ENCODE measurements around the gene CLN5. TPM values are rescaled to one million over a fixed set of nuclear protein-coding genes. Genes with fewer than 3 reads are reported as not detected.
A peak's percentile ranks its signal among the peaks of the same experiment; 100 is the strongest.

CLN5 gene
- polyA plus RNA-seq, 4 donors, result 4.0 to 39.8 (median 11.6) TPM

- WGBS, 3 donors, result 34 to 52% (median 34%) methylated on average over 3 of the region's 3 CpGs
- Histone ChIP-seq H3K27me3 (ENCODE audit: control insufficient read depth in 3 of 3, insufficient read depth in 3 of 3, low read length in 3 of 3) (peaks cover 0 to 2% (median 0%) of the 10 kb centered on the region in 3 donors), H3K4me1 (ENCODE audit: control insufficient read depth in 3 of 3, insufficient read depth in 2 of 3, low read depth in 1 of 3, low read length in 2 of 3) (no peaks in the 10 kb centered on the region), H3K27ac (ENCODE audit: low read depth in 1 of 3, low read length in 2 of 3) (no peak overlapping the region), H3K4me3 (ENCODE audit: low read depth in 1 of 3, low read length in 3 of 3) (no peak overlapping the region), H3K9me3 (ENCODE audit: control insufficient read depth in 2 of 2, insufficient read depth in 1 of 2, low read depth in 1 of 2, low read length in 1 of 2) (no peaks in the 10 kb centered on the region), H3K36me3 (ENCODE audit: control insufficient read depth in 3 of 3, insufficient read depth in 2 of 3, low read depth in 1 of 3, low read length in 3 of 3) (no peaks in the 10 kb centered on the region)
- no peak for DNase-seq
- FAIRE-seq, result no peak
Measured at GRCh38 chr13:76971215-76971614, 20.7 kb upstream of the CLN5 start.

DNA sequence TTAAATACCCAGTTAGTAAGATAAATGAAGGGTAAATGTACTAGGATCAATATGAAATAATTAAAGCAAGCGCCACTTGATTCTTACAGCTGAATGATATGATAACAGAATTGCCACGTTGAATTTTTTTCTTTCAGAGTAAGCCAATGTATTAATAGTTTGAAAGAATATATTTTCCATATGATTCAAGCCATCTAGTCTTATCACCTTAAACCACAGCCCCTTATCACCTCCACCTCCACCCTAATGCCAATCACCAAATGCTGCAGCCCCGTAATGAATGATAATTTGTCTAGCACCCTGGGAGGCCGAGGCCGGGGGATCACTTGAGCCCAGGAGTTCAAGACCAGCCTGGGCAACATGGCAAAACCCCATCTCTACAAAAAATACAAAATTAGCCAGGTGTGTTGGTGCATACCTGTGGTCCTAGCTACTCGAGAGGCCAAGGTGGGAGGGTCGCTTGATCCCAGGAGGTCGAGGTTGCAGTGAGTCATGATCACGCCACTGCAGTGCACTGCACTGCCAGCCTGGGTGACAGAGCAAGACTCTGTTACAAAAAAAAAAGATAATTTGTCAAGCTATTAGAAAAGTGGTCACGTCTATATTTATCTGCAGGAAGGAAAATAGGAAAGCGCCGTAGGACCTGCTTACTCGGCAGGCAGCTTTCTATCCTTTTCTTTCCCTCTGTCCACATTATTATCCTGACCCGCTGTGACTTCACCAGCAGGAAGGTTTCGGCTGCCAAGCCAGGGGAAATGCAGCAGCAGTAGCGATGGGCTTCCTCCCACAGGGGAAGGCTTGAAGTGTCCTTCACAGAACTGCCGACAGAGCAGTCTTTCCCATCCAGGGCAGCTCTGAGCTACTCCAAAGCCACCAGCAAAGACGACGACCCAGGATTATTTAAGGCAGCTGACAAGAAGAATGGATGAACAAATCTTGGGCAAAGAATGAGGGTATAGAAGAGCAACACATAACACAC lies 19.7 kb upstream of the CLN5 start:
- FAIRE-seq (no peak), DNase-seq (no peak)
- Histone ChIP-seq H3K36me3 (ENCODE audit: control insufficient read depth in 3 of 3, insufficient read depth in 2 of 3, low read depth in 1 of 3, low read length in 3 of 3) (no peaks in the 10 kb centered on the region), H3K27ac (ENCODE audit: low read depth in 1 of 3, low read length in 2 of 3) (no peak overlapping the region), H3K4me3 (ENCODE audit: low read depth in 1 of 3, low read length in 3 of 3) (no peak overlapping the region), H3K4me1 (ENCODE audit: control insufficient read depth in 3 of 3, insufficient read depth in 2 of 3, low read depth in 1 of 3, low read length in 2 of 3) (no peaks in the 10 kb centered on the region), H3K27me3 (ENCODE audit: control insufficient read depth in 3 of 3, insufficient read depth in 3 of 3, low read length in 3 of 3) (peaks cover 0 to 2% (median 0%) of the 10 kb centered on the region in 3 donors), H3K9me3 (ENCODE audit: control insufficient read depth in 2 of 2, insufficient read depth in 1 of 2, low read depth in 1 of 2, low read length in 1 of 2) (no peaks in the 10 kb centered on the region)
- 58 to 65% (median 59%) methylated on average over 19 of the region's 19 CpGs for WGBS, 3 donors

DNA sequence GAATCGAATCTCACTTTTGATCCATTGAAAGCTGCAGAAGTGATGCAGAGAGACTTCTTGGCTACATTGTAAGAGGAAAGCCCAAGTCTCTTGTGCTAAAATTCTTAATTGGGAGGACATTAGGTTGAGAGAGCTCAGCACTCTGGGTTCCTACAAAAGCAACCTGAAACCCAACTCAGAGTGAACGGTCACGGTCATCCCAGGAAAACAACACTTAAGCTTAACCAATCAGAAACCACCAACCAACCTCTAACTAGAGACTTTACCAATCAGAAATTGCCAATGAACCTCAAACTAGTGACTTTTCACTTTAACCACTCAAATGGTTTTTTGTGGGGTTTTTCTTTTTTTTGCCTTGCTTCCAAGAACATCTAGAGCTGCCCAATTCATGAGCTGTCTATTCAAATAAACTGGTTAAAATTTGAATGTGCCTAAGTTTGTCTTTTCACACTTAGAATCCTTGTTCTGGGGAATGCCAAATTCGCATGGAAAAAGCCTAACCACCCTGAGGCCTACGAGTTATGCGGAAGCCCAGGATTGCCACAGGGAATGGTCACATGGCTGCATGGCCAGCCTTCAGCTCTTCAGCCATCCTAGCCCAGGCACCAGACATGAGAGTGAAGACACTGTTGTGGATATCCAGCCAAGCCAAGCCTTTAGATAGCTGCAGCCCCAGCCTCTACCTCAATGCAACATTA lies 17.8 kb upstream of the CLN5 start:
- FAIRE-seq, result no peak
- DNase-seq, result no peak
- H3K27me3 ChIP-seq (ENCODE audit: control insufficient read depth in 3 of 3, insufficient read depth in 3 of 3, low read length in 3 of 3), result no peaks in the 10 kb centered on the region
- H3K9me3 ChIP-seq (ENCODE audit: control insufficient read depth in 2 of 2, insufficient read depth in 1 of 2, low read depth in 1 of 2, low read length in 1 of 2), result no peaks in the 10 kb centered on the region
- no peak overlapping the region for H3K4me3 ChIP-seq (ENCODE audit: low read depth in 1 of 3, low read length in 3 of 3)
- H3K27ac ChIP-seq (ENCODE audit: low read depth in 1 of 3, low read length in 2 of 3), result no peak overlapping the region
- H3K36me3 ChIP-seq (ENCODE audit: control insufficient read depth in 3 of 3, insufficient read depth in 2 of 3, low read depth in 1 of 3, low read length in 3 of 3), result no peaks in the 10 kb centered on the region
- 83 to 90% (median 87%) methylated on average over 6 of the region's 6 CpGs for WGBS, 3 donors
- H3K4me1 ChIP-seq (ENCODE audit: control insufficient read depth in 3 of 3, insufficient read depth in 2 of 3, low read depth in 1 of 3, low read length in 2 of 3), result no peaks in the 10 kb centered on the region

- DNase-seq, result no peak
- Histone ChIP-seq H3K27me3 (ENCODE audit: control insufficient read depth in 3 of 3, insufficient read depth in 3 of 3, low read length in 3 of 3) (no peaks in the 10 kb centered on the region), H3K4me3 (ENCODE audit: low read depth in 1 of 3, low read length in 3 of 3) (no peak overlapping the region), H3K9me3 (ENCODE audit: control insufficient read depth in 2 of 2, insufficient read depth in 1 of 2, low read depth in 1 of 2, low read length in 1 of 2) (no peaks in the 10 kb centered on the region), H3K27ac (ENCODE audit: low read depth in 1 of 3, low read length in 2 of 3) (no peak overlapping the region), H3K36me3 (ENCODE audit: control insufficient read depth in 3 of 3, insufficient read depth in 2 of 3, low read depth in 1 of 3, low read length in 3 of 3) (no peaks in the 10 kb centered on the region), H3K4me1 (ENCODE audit: control insufficient read depth in 3 of 3, insufficient read depth in 2 of 3, low read depth in 1 of 3, low read length in 2 of 3) (no peaks in the 10 kb centered on the region)
- no peak for FAIRE-seq
- 70 to 84% (median 73%) methylated on average over 3 of the region's 3 CpGs for WGBS, 3 donors
Measured at GRCh38 chr13:76974618-76974975, 17.3 kb upstream of the CLN5 start.

GRCh38 chr13:76975863-76976262 lies 16.0 kb upstream of the CLN5 start:
- FAIRE-seq (no peak), DNase-seq (no peak)
- Histone ChIP-seq H3K27ac (ENCODE audit: low read depth in 1 of 3, low read length in 2 of 3) (no peak overlapping the region), H3K4me3 (ENCODE audit: low read depth in 1 of 3, low read length in 3 of 3) (no peak overlapping the region), H3K27me3 (ENCODE audit: control insufficient read depth in 3 of 3, insufficient read depth in 3 of 3, low read length in 3 of 3) (peaks cover 0 to 9% (median 0%) of the 10 kb centered on the region in 3 donors), H3K9me3 (ENCODE audit: control insufficient read depth in 2 of 2, insufficient read depth in 1 of 2, low read depth in 1 of 2, low read length in 1 of 2) (no peaks in the 10 kb centered on the region), H3K36me3 (ENCODE audit: control insufficient read depth in 3 of 3, insufficient read depth in 2 of 3, low read depth in 1 of 3, low read length in 3 of 3) (no peaks in the 10 kb centered on the region), H3K4me1 (ENCODE audit: control insufficient read depth in 3 of 3, insufficient read depth in 2 of 3, low read depth in 1 of 3, low read length in 2 of 3) (peaks cover 0 to 4% (median 0%) of the 10 kb centered on the region in 3 donors)
- 76 to 93% (median 84%) methylated on average over 6 of the region's 6 CpGs for WGBS, 3 donors

GRCh38 chr13:76976490-76976889 lies 15.4 kb upstream of the CLN5 start:
- Histone ChIP-seq H3K4me3 (ENCODE audit: low read depth in 1 of 3, low read length in 3 of 3) (no peak overlapping the region), H3K27ac (ENCODE audit: low read depth in 1 of 3, low read length in 2 of 3) (no peak overlapping the region), H3K9me3 (ENCODE audit: control insufficient read depth in 2 of 2, insufficient read depth in 1 of 2, low read depth in 1 of 2, low read length in 1 of 2) (no peaks in the 10 kb centered on the region), H3K36me3 (ENCODE audit: control insufficient read depth in 3 of 3, insufficient read depth in 2 of 3, low read depth in 1 of 3, low read length in 3 of 3) (no peaks in the 10 kb centered on the region), H3K4me1 (ENCODE audit: control insufficient read depth in 3 of 3, insufficient read depth in 2 of 3, low read depth in 1 of 3, low read length in 2 of 3) (peaks cover 0 to 4% (median 0%) of the 10 kb centered on the region in 3 donors), H3K27me3 (ENCODE audit: control insufficient read depth in 3 of 3, insufficient read depth in 3 of 3, low read length in 3 of 3) (peaks cover 0 to 14% (median 0%) of the 10 kb centered on the region in 3 donors)
- no peak for DNase-seq
- 74 to 87% (median 76%) methylated on average over 8 of the region's 8 CpGs for WGBS, 3 donors
- no peak for FAIRE-seq

- H3K4me3 ChIP-seq (ENCODE audit: low read depth in 1 of 3, low read length in 3 of 3), result no peak overlapping the region
- no peaks in the 10 kb centered on the region for H3K9me3 ChIP-seq (ENCODE audit: control insufficient read depth in 2 of 2, insufficient read depth in 1 of 2, low read depth in 1 of 2, low read length in 1 of 2)
- H3K4me1 ChIP-seq (ENCODE audit: control insufficient read depth in 3 of 3, insufficient read depth in 2 of 3, low read depth in 1 of 3, low read length in 2 of 3), result peaks cover 0 to 4% (median 0%) of the 10 kb centered on the region in 3 donors
- no peaks in the 10 kb centered on the region for H3K36me3 ChIP-seq (ENCODE audit: control insufficient read depth in 3 of 3, insufficient read depth in 2 of 3, low read depth in 1 of 3, low read length in 3 of 3)
- WGBS, 3 donors, result 79 to 88% (median 80%) methylated on average over 5 of the region's 5 CpGs
- H3K27ac ChIP-seq (ENCODE audit: low read depth in 1 of 3, low read length in 2 of 3), result no peak overlapping the region
- DNase-seq (no peak), FAIRE-seq (no peak)
- peaks cover 0 to 15% (median 0%) of the 10 kb centered on the region in 3 donors for H3K27me3 ChIP-seq (ENCODE audit: control insufficient read depth in 3 of 3, insufficient read depth in 3 of 3, low read length in 3 of 3)
Measured at GRCh38 chr13:76976929-76977328, 15.0 kb upstream of the CLN5 start.

GRCh38 chr13:76980075-76980718 lies 11.7 kb upstream of the CLN5 start:
- peaks cover 0 to 15% (median 0%) of the 10 kb centered on the region in 3 donors for H3K27me3 ChIP-seq (ENCODE audit: control insufficient read depth in 3 of 3, insufficient read depth in 3 of 3, low read length in 3 of 3)
- peaks cover 0 to 4% (median 0%) of the 10 kb centered on the region in 3 donors for H3K4me1 ChIP-seq (ENCODE audit: control insufficient read depth in 3 of 3, insufficient read depth in 2 of 3, low read depth in 1 of 3, low read length in 2 of 3)
- WGBS, 3 donors, result 4% methylated on average over 26 to 34 of the region's 34 CpGs
- DNase-seq, result peak; percentile 55 to 84
- H3K36me3 ChIP-seq (ENCODE audit: control insufficient read depth in 3 of 3, insufficient read depth in 2 of 3, low read depth in 1 of 3, low read length in 3 of 3), result no peaks in the 10 kb centered on the region
- no peak for FAIRE-seq
- peak overlapping the region in 1 of 3 donors; percentile 14 for H3K4me3 ChIP-seq (ENCODE audit: low read depth in 1 of 3, low read length in 3 of 3)
- no peak overlapping the region for H3K27ac ChIP-seq (ENCODE audit: low read depth in 1 of 3, low read length in 2 of 3)
- no peaks in the 10 kb centered on the region for H3K9me3 ChIP-seq (ENCODE audit: control insufficient read depth in 2 of 2, insufficient read depth in 1 of 2, low read depth in 1 of 2, low read length in 1 of 2)

Measured in small intestine (tissue), 7 donors.